ENCODE results near the gene DNAH2.

- no peak for TF ChIP-seq POLR2AphosphoS5 (IDR thresholded peaks at IDR 0.05; ENCODE audit: low read depth, low read length)
- TF ChIP-seq POLR2A (IDR thresholded peaks at IDR 0.05; ENCODE audit: low read depth, low read length) = no peak
- TF ChIP-seq TAF1 (IDR thresholded peaks at IDR 0.05; ENCODE audit: low read depth, low read length) = no peak
These were observed 141.5 kb downstream of the DNAH2 start for GRCh38 chr17:7859028-7859427.
